Fibroblast of villous mesenchyme (primary cell): ENCODE data around the gene TIMELESS. TPM values are rescaled to one million over a fixed set of nuclear protein-coding genes. Genes with fewer than 3 reads are reported as not detected.
"Not testable (repeated sequence)": the region's sequence is repeated elsewhere in the genome, so short reads cannot be mapped to it uniquely, and the experiment has no call there.

Experiments used
- DNase-seq: peaks from one replicate; pipeline ENCODE4 v3.0.0-alpha.2; 2010; ENCODE audit warnings: low read depth
- H3K4me3 ChIP-seq: 2 replicates; pipeline ENCODE4 v1.5.1; 2011; ENCODE audit warnings: low read depth, mild to moderate bottlenecking, low read length
- CTCF ChIP-seq: IDR thresholded peaks from 2 replicates; pipeline ENCODE4 v1.5.1; 2012; ENCODE audit warnings: low read depth, mild to moderate bottlenecking, low read length; ENCODE audit not compliant: insufficient read depth
- total RNA-seq: library from RNA; depleted of rRNA; stranded (reverse); fragments of >200 nt; gene quantifications from 2 replicates; pipeline ENCODE4 v1.2.3, GENCODE V29; 2012

The TIMELESS gene
- total RNA-seq, 1 donor: 7.8 TPM

GRCh38 chr12:56461235-56462159 lies 12.3 kb upstream of the TIMELESS start:
- no peak for DNase-seq
- TF ChIP-seq CTCF: no peak

GRCh38 chr12:56457817-56458216 lies 8.6 kb upstream of the TIMELESS start:
- TF ChIP-seq CTCF: no peak
- no peak for DNase-seq
- H3K4me3 ChIP-seq: no peak overlapping the region

More at GRCh38 chr12:56461235-56462159, 12.3 kb upstream of the TIMELESS start:
- H3K4me3 ChIP-seq: no peak overlapping the region

- no peak within 1 kb of the TSS for H3K4me3 ChIP-seq
- no peak for DNase-seq
- TF ChIP-seq CTCF: no peak
Observed at GRCh38 chr12:56454557-56454956, 5.3 kb upstream of the TIMELESS start, which contains the start of gene MIP. MIP (minus strand) TSS chr12:56454657; CDS start chr12:56454613, 44 bp downstream.

- no peak overlapping the region for H3K4me3 ChIP-seq
- TF ChIP-seq CTCF: no peak
- no peak for DNase-seq
Observed at GRCh38 chr12:56451147-56451546, 1.9 kb upstream of the TIMELESS start.

GRCh38 chr12:56450241-56450640 lies 1.0 kb upstream of the TIMELESS start:
- no peak for TF ChIP-seq CTCF
- no peak for DNase-seq

GRCh38 chr12:56449622-56449984 lies 377 bp upstream of the TIMELESS start:
- DNase-seq: no peak
- peak overlapping the region; percentile 92 for H3K4me3 ChIP-seq
- no peak for TF ChIP-seq CTCF

More at GRCh38 chr12:56450241-56450640, 1.0 kb upstream of the TIMELESS start:
- no peak overlapping the region for H3K4me3 ChIP-seq

GRCh38 chr12:56443208-56443607 lies 6.0 kb downstream of the TIMELESS start:
- DNase-seq, H3K4me3 ChIP-seq: not testable (repeated sequence)
